ENCODE results near the gene ZFHX3. TPM values are rescaled to one million over a fixed set of nuclear protein-coding genes. Genes with fewer than 3 reads are reported as not detected.

Gene ZFHX3
- total and polyA plus RNA-seq, 2 of the 8 experiments (the other 6 are each of a cell fraction or from before 2014, with no cell fraction given): 0.08 to 0.99 TPM

- Histone ChIP-seq H3K4me2 (ENCODE audit: insufficient read depth in 1 of 2, low read depth in 2 of 2, low read length in 2 of 2) (peak overlapping the region in 1 of 2 experiments; percentile 78; a peak in 2 of 4 replicates), H2BK15ac (ENCODE audit: low read length) (no peak overlapping the region), H2AFZ (ENCODE audit: low read length) (no peak overlapping the region), H2BK120ac (replicated peaks; ENCODE audit: low read depth, low read length) (no peak overlapping the region), H3K23me2 (ENCODE audit: low read depth, low read length) (peaks cover 9% of the 10 kb centered on the region; the same call in 1 of the 2 replicates), H3K14ac (ENCODE audit: insufficient read length) (no peak overlapping the region), H4K91ac (replicated peaks; ENCODE audit: insufficient read length, low read length) (no peak overlapping the region), H3K27ac (ENCODE audit: low read depth, low read length) (no peak overlapping the region), H3K18ac (ENCODE audit: extremely low read depth, low read length) (no peak overlapping the region), H3K4ac (replicated peaks; ENCODE audit: insufficient read length, low read depth, low read length) (no peak overlapping the region), H4K20me1 (replicated peaks in 1 of 2; ENCODE audit: control insufficient read depth in 1 of 2, insufficient read depth in 2 of 2, low read length in 2 of 2) (peaks cover 3 to 14% of the 10 kb centered on the region in 2 experiments), H3K23ac (ENCODE audit: insufficient read length) (no peak overlapping the region), H4K8ac (ENCODE audit: extremely low read depth, insufficient read depth, low read length) (no peak overlapping the region), H3K27me3 (replicated peaks in 1 of 4; ENCODE audit: control insufficient read depth in 3 of 4, extremely low read depth in 1 of 4, insufficient read depth in 3 of 4, low read length in 3 of 4) (peaks cover 27 to 85% (median 67%) of the 10 kb centered on the region in 4 experiments), H2BK5ac (ENCODE audit: low read depth, low read length) (no peak overlapping the region), H4K5ac (ENCODE audit: insufficient read length, low read depth, low read length) (no peak overlapping the region), H2BK12ac (ENCODE audit: low read depth, low read length) (no peak overlapping the region), H3K36me3 (ENCODE audit: control insufficient read depth in 2 of 4, insufficient read depth in 4 of 4, low read length in 3 of 4) (no peaks in the 10 kb centered on the region), H3K56ac (replicated peaks; ENCODE audit: insufficient read length, low read depth, low read length) (no peak overlapping the region), H3K9ac (replicated peaks in 1 of 4; ENCODE audit: extremely low read depth in 1 of 4, low read depth in 3 of 4, low read length in 3 of 4) (no peak overlapping the region), H2AK5ac (ENCODE audit: low read depth, low read length) (no peak overlapping the region), H2BK20ac (ENCODE audit: low read length) (no peak overlapping the region), H3K79me1 (ENCODE audit: low read depth, low read length) (no peaks in the 10 kb centered on the region), H3K4me1 (replicated peaks in 1 of 4; ENCODE audit: control insufficient read depth in 3 of 4, insufficient read depth in 4 of 4, low read length in 3 of 4) (peaks cover 18 to 37% (median 24%) of the 10 kb centered on the region in 4 experiments), H3K9me3 (ENCODE audit: insufficient read depth in 2 of 2, low read depth in 1 of 2, low read length in 1 of 2) (no peaks in the 10 kb centered on the region), H3K4me3 (ENCODE audit: extremely low read depth in 1 of 4, insufficient read depth in 2 of 4, low read depth in 3 of 4, low read length in 4 of 4) (peak overlapping the region in 1 of 4 experiments; percentile 58; a peak in 1 of 8 replicates), H3K79me2 (ENCODE audit: control insufficient read depth in 1 of 2, insufficient read depth in 2 of 2, low read length in 2 of 2) (no peaks in the 10 kb centered on the region)
- TF ChIP-seq CEBPB (IDR thresholded peaks at IDR 0.05; ENCODE audit: low read depth, low read length) (no peak), BACH1 (IDR thresholded peaks at IDR 0.05; ENCODE audit: low read length) (no peak), RNF2 (IDR thresholded peaks at IDR 0.05; ENCODE audit: borderline replicate concordance, low read depth, low read length, missing control alignments, poor library complexity, severe bottlenecking) (peak; percentile 56), CBX5 (IDR thresholded peaks at IDR 0.05; ENCODE audit: low read depth, low read length) (no peak), EZH2 (IDR thresholded peaks at IDR 0.05; ENCODE audit: low read depth, low read length, severe bottlenecking) (peak; percentile 42), TAF7 (optimal IDR thresholded peaks at IDR 0.05; ENCODE audit: borderline replicate concordance, low read depth, low read length) (no peak), ATF3 (IDR thresholded peaks at IDR 0.05; ENCODE audit: insufficient read depth, low read depth, low read length) (no peak)
- POLR2A ChIA-PET (ENCODE audit: partially characterized antibody): no interaction called here
- CTCF ChIA-PET (ENCODE audit: partially characterized antibody): interaction anchor here (0.6 to 1.7 kb wide), 5 partner anchors 12 to 937 kb away, joined by 3 to 5 read pairs (median 3); no protein-coding TSS in a partner anchor
- DNase-seq (ENCODE audit: low read depth in 1 of 2, low spot score in 2 of 2): no peak
- 5% methylated on average over 7 of the region's 7 CpGs; no CpG with 5 or more reads in 1 of the 2 experiments for whole genome bisulfite sequencing, 2 experiments (ENCODE audit: extremely low coverage in 1 of 2, insufficient coverage in 1 of 2, insufficient read length in 1 of 2, insufficient replicate concordance in 2 of 2, low coverage in 1 of 2, low lambda C conversion rate in 2 of 2, missing lambda C conversion rate in 1 of 2)
- FAIRE-seq: no peak
Observed at GRCh38 chr16:73056448-73056847, 8.5 kb upstream of the ZFHX3 start.
